H1 (cell line): ENCODE measurements around the gene NEDD9.
A peak's percentile ranks its signal among the peaks of the same experiment; 100 is the strongest.

Experiments used
- CTCF ChIP-seq, 3 experiments: IDR thresholded peaks; 1 replicate in 2 of 3; 2 replicates in 1 of 3; pipeline versions ENCODE4 v1.5.1 to v1.6.1; 2011; ENCODE audit warnings: low read length in 3 of 3, mild to moderate bottlenecking in 3 of 3, inconsistent platforms in 2 of 3, low read depth in 1 of 3, moderate library complexity in 1 of 3; ENCODE audit not compliant: insufficient read depth in 1 of 3; ENCODE audit errors: control extremely low read depth in 1 of 3
- E2F6 ChIP-seq: IDR thresholded peaks from 2 replicates; pipeline ENCODE4 v1.6.1; 2012; ENCODE audit warnings: inconsistent platforms
- EP300 ChIP-seq, 2 experiments: IDR thresholded peaks; 1 replicate in 1 of 2; 2 replicates in 1 of 2; pipeline ENCODE4 v1.6.1; 2011 to 2012; ENCODE audit warnings: low read depth in 2 of 2, low read length in 2 of 2, mild to moderate bottlenecking in 2 of 2, borderline replicate concordance in 1 of 2, inconsistent platforms in 1 of 2, moderate library complexity in 1 of 2
- MAFK ChIP-seq: IDR thresholded peaks from 2 replicates; pipeline ENCODE4 v1.6.1; 2012; ENCODE audit warnings: low read depth, mild to moderate bottlenecking, improper control_type of control experiment, low read length
- POLR2A ChIP-seq, 2 experiments: IDR thresholded peaks; 1 replicate in 1 of 2; 2 replicates in 1 of 2; pipeline ENCODE4 v1.6.1; 2011; ENCODE audit warnings: low read depth in 2 of 2, low read length in 2 of 2, mild to moderate bottlenecking in 2 of 2; ENCODE audit errors: control extremely low read depth in 1 of 2
- RFX5 ChIP-seq: IDR thresholded peaks from 2 replicates; pipeline ENCODE4 v1.6.1; 2011; ENCODE audit warnings: low read depth, low read length, improper control_type of control experiment, borderline replicate concordance
- RNF2 ChIP-seq: fragments of 200-900, 300-1000 bp; sonication (generic); IDR thresholded peaks from 2 replicates; pipeline ENCODE4 v1.7.1; 2016; ENCODE audit warnings: borderline replicate concordance, low read depth, mild to moderate bottlenecking, antibody characterized with exemption, low read length; ENCODE audit not compliant: poor library complexity, severe bottlenecking; ENCODE audit errors: missing control alignments
- TAF1 ChIP-seq: IDR thresholded peaks from 2 replicates; pipeline ENCODE4 v1.6.1; 2011; ENCODE audit warnings: mild to moderate bottlenecking, low read depth, low read length
- TF ChIP-seq, protein P1 (sequence below): IDR thresholded peaks from 2 replicates; pipeline ENCODE4 v1.6.1; 2012; ENCODE audit warnings: inconsistent platforms

GRCh38 chr6:11172501-11173327 is 59.8 kb downstream of the NEDD9 start:
- no peak for TF ChIP-seq POLR2A (IDR thresholded peaks at IDR 0.05; ENCODE audit: control extremely low read depth in 1 of 2, low read depth in 2 of 2, low read length in 2 of 2)
- TF ChIP-seq EP300 (IDR thresholded peaks at IDR 0.05; ENCODE audit: borderline replicate concordance in 1 of 2, low read depth in 2 of 2, low read length in 2 of 2) = no peak
- TF ChIP-seq CTCF (IDR thresholded peaks at IDR 0.05; ENCODE audit: control extremely low read depth in 1 of 3, insufficient read depth in 1 of 3, low read depth in 1 of 3, low read length in 3 of 3) = peak; percentile 84 to 92 (median 88)
- no peak for TF ChIP-seq E2F6
- TF ChIP-seq, protein P1, sequence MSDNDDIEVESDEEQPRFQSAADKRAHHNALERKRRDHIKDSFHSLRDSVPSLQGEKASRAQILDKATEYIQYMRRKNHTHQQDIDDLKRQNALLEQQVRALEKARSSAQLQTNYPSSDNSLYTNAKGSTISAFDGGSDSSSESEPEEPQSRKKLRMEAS = no peak
- 0 out of 2 replicates have a peak, but pooled peaks have one; percentile 20 for TF ChIP-seq TAF1
- no peak for TF ChIP-seq RFX5
- TF ChIP-seq RNF2 = no peak
- TF ChIP-seq MAFK = no peak
